Measurements from ENCODE around the gene C4BPA. TPM values are rescaled to one million over a fixed set of nuclear protein-coding genes. Genes with fewer than 3 reads are reported as not detected.

C4BPA gene
- total RNA-seq, 6 experiments from 2014 or later, result not detected

DNA sequence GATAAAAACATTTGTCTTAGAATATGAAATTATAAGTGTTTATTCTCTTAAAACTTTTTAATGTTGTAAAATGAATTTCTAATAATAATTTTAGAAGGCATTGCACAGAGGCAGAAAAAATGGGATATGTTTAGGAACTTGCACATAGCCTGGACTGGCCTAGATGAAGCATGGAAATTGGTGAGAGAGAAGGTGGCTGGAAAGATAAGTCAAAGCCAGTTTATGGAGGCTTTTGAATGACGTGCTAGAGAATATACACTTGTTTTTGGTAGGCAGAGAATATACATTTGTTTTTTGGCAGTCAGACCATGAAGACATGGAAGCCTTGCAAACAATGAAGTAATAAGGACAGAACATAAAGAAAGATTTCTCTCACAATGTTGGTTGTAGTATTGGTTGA lies 2.3 kb upstream of the C4BPA start:
- no peak for DNase-seq
- Mint-ChIP-seq H3K9me3 (no peaks in the 10 kb centered on the region), H3K27me3 (ENCODE audit: insufficient read depth) (peaks cover 10% of the 10 kb centered on the region), H3K27ac (no peak overlapping the region), H3K36me3 (ENCODE audit: low read depth) (no peaks in the 10 kb centered on the region), H3K4me1 (ENCODE audit: low read depth) (peaks cover 6% of the 10 kb centered on the region; the same call in 1 of the 2 replicates), H3K4me3 (no peak overlapping the region; the same call in 1 of the 2 replicates)
- TF ChIP-seq, protein P1, sequence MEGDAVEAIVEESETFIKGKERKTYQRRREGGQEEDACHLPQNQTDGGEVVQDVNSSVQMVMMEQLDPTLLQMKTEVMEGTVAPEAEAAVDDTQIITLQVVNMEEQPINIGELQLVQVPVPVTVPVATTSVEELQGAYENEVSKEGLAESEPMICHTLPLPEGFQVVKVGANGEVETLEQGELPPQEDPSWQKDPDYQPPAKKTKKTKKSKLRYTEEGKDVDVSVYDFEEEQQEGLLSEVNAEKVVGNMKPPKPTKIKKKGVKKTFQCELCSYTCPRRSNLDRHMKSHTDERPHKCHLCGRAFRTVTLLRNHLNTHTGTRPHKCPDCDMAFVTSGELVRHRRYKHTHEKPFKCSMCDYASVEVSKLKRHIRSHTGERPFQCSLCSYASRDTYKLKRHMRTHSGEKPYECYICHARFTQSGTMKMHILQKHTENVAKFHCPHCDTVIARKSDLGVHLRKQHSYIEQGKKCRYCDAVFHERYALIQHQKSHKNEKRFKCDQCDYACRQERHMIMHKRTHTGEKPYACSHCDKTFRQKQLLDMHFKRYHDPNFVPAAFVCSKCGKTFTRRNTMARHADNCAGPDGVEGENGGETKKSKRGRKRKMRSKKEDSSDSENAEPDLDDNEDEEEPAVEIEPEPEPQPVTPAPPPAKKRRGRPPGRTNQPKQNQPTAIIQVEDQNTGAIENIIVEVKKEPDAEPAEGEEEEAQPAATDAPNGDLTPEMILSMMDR (IDR thresholded peaks at IDR 0.05), result no peak

DNA sequence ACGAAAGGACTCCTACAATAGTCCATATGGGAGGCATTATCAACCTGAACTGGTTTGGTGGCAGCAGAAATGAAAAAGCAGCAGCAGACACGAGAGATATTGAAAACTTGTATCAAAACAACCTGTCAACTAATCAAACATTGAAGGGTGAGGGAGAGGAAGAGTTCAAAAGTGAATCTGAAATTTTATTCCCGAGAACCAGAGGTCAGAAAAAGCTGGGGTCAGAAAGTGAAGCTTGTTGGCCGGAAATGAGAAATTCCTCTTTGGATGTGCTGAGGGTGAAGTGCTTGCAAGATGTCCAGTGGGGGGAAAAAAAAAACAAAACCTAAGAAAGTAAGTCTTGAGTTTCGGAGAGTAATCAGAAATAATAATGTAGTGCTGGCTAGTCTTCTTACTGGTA lies 1.9 kb upstream of the C4BPA start:
- H3K4me3 Mint-ChIP-seq, result no peak overlapping the region; the same call in 1 of the 2 replicates
- H3K27me3 Mint-ChIP-seq (ENCODE audit: insufficient read depth), result peaks cover 14% of the 10 kb centered on the region
- no peaks in the 10 kb centered on the region for H3K36me3 Mint-ChIP-seq (ENCODE audit: low read depth)
- no peaks in the 10 kb centered on the region for H3K9me3 Mint-ChIP-seq
- TF ChIP-seq, protein P1 (IDR thresholded peaks at IDR 0.05), result no peak
- no peak for DNase-seq
- peaks cover 6% of the 10 kb centered on the region; the same call in 1 of the 2 replicates for H3K4me1 Mint-ChIP-seq (ENCODE audit: low read depth)
- no peak overlapping the region for H3K27ac Mint-ChIP-seq

DNA sequence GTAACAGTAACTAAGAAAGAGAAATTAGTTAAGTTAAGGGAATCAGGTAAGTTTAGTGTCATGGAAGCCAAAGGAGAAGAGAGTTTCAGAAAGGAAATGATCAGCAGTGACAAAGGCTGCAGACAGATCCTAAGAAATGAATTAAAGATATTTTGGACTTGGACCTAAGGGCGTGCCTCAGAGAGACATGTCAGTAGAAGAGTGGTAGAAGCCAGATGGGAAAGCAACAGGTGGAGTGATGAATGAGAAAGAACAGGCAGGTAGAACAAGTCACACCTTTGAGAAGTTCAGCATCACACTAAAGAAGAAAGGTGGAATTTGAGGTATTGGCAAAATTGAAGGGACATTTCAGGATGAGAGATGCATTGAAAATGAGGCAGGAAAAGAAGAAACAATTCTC lies 1.4 kb upstream of the C4BPA start:
- TF ChIP-seq, protein P1 (IDR thresholded peaks at IDR 0.05), result no peak
- H3K4me3 Mint-ChIP-seq, result no peak overlapping the region
- peaks cover 14% of the 10 kb centered on the region for H3K27me3 Mint-ChIP-seq (ENCODE audit: insufficient read depth)
- H3K9me3 Mint-ChIP-seq, result no peaks in the 10 kb centered on the region
- DNase-seq, result no peak
- H3K27ac Mint-ChIP-seq, result no peak overlapping the region
- peaks cover 6% of the 10 kb centered on the region; the same call in 1 of the 2 replicates for H3K4me1 Mint-ChIP-seq (ENCODE audit: low read depth)
- no peaks in the 10 kb centered on the region for H3K36me3 Mint-ChIP-seq (ENCODE audit: low read depth)

DNA sequence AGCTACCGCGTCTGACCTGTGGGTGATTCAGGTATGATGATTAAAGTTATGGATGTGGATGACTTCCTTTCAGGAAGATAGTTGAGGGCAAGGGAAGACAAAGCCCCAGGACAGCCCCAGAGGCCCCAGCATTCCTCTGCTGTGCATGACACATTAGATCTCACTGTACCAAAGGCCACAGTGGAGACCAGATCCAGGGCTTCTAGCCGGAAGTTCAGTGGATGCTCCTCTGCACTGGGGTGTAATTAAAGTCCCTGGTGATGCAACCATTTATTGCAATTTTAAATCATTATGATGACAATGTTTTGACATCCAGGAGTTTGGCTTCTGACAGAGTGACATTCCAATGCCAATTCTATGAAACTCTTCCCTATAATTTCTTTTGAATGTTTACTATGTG lies 5.0 kb downstream of the C4BPA start:
- Mint-ChIP-seq H3K4me3 (no peak overlapping the region), H3K27ac (no peak overlapping the region), H3K4me1 (ENCODE audit: low read depth) (no peaks in the 10 kb centered on the region), H3K9me3 (no peaks in the 10 kb centered on the region), H3K36me3 (ENCODE audit: low read depth) (no peaks in the 10 kb centered on the region), H3K27me3 (ENCODE audit: insufficient read depth) (peaks cover 25% of the 10 kb centered on the region)
- TF ChIP-seq, protein P1 (IDR thresholded peaks at IDR 0.05), result no peak
- DNase-seq, result no peak

DNA sequence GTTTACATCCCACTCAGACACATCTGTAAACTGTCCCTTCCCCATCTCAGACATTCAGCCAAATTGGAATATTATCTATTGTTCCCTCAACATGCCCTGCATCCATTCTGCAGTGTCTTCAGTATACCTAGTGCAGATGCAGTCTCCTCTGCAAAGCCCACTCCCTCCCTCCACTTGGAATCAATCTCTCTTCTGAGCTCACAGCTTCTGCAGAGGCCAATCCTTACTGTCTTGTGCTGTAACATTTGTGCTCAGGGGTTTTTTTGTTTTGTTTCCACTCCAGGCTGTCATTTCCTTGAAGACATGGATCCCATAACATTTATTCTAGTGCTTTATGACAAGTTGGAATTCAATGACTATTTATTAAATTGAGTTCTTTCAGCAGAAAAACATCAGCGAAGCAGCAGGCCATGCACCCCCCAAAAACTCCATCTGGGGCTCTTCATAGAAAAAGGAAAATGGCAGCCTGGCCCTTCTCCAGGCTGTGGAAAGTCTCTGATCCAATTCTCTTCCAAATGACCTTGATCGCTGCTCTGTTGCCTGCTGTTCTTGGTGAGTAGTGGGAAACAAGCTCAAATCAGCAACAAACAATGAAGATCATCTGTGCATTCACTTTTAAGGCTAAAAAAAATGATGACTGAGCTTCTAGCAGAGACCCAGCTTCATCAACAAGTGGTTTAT lies 8.7 kb downstream of the C4BPA start:
- Mint-ChIP-seq H3K27me3 (ENCODE audit: insufficient read depth) (peaks cover 16% of the 10 kb centered on the region), H3K9me3 (no peaks in the 10 kb centered on the region), H3K36me3 (ENCODE audit: low read depth) (no peaks in the 10 kb centered on the region), H3K4me1 (ENCODE audit: low read depth) (no peaks in the 10 kb centered on the region), H3K27ac (no peak overlapping the region), H3K4me3 (no peak overlapping the region)
- no peak for DNase-seq
- TF ChIP-seq, protein P1 (IDR thresholded peaks at IDR 0.05), result no peak

Data from HFFc6 (cell line).